ENCODE measurements around the gene C9orf85. TPM values are rescaled to one million over a fixed set of nuclear protein-coding genes. Genes with fewer than 3 reads are reported as not detected.
A peak's percentile ranks its signal among the peaks of the same experiment; 100 is the strongest.

The C9orf85 gene
- total RNA-seq, 1 donor from 2014 or later, result 16.1 TPM

DNA sequence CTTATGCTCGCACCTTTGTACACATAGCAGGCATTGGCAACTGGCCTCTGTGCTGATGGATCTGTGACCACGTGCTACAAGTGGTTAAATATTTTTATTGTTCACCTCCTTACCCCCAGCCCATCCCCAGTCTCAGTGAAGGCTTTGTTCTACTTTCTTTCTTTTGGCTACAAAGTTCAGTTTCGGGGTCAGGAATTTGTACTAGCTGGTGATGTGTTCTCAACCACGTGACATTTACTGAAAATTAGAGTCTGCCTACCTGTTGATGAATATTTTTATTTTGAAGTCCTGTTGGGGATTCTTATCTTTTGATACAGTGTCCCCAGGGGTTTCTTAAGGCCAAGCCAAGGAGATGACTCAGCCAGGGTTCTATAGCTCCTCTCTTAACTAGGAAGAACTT, 101.2 kb downstream of the C9orf85 start:
- Mint-ChIP-seq H3K9me3 (ENCODE audit: low read depth) (peaks cover 2% of the 10 kb centered on the region), H3K4me3 (ENCODE audit: low read depth) (no peak overlapping the region), H3K27ac (peak overlapping the region; percentile 35), H3K27me3 (no peaks in the 10 kb centered on the region), H3K4me1 (ENCODE audit: low read depth) (peaks cover 2% of the 10 kb centered on the region), H3K36me3 (ENCODE audit: insufficient read depth) (no peaks in the 10 kb centered on the region)
- DNase-seq (ENCODE audit: low spot score, unreplicated experiment), result no peak
- TF ChIP-seq, protein P1, sequence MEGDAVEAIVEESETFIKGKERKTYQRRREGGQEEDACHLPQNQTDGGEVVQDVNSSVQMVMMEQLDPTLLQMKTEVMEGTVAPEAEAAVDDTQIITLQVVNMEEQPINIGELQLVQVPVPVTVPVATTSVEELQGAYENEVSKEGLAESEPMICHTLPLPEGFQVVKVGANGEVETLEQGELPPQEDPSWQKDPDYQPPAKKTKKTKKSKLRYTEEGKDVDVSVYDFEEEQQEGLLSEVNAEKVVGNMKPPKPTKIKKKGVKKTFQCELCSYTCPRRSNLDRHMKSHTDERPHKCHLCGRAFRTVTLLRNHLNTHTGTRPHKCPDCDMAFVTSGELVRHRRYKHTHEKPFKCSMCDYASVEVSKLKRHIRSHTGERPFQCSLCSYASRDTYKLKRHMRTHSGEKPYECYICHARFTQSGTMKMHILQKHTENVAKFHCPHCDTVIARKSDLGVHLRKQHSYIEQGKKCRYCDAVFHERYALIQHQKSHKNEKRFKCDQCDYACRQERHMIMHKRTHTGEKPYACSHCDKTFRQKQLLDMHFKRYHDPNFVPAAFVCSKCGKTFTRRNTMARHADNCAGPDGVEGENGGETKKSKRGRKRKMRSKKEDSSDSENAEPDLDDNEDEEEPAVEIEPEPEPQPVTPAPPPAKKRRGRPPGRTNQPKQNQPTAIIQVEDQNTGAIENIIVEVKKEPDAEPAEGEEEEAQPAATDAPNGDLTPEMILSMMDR (IDR thresholded peaks at IDR 0.05; ENCODE audit: unreplicated experiment), result no peak

DNA sequence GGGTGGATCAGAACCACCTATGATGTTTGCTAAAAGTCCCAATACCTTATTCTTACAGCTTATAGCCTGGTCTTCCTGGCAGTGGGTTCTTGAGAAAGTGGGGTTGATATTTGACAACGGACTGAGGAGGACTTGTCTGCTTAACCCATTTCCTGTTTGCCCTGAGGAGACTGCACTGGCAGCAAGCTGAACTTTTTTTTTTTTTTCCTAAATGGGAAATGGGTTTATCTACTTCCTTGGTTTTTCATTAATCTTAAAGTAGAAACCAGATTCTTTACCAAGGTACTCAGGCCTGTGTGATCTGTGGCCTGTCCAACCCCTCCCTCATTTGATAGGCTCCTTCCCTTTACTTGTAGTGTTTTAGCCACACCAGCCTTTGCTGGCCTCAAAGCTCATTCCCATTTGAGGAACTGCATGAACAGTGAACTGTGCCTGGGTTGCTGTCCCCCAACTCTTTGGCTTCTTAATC, 101.9 kb downstream of the C9orf85 start:
- Mint-ChIP-seq H3K4me1 (ENCODE audit: low read depth) (peaks cover 2% of the 10 kb centered on the region), H3K4me3 (ENCODE audit: low read depth) (no peak overlapping the region), H3K9me3 (ENCODE audit: low read depth) (peaks cover 2% of the 10 kb centered on the region), H3K36me3 (ENCODE audit: insufficient read depth) (no peaks in the 10 kb centered on the region), H3K27me3 (no peaks in the 10 kb centered on the region), H3K27ac (no peak overlapping the region)
- no peak for DNase-seq (ENCODE audit: low spot score, unreplicated experiment)
- TF ChIP-seq, protein P1 (IDR thresholded peaks at IDR 0.05; ENCODE audit: unreplicated experiment), result no peak

DNA sequence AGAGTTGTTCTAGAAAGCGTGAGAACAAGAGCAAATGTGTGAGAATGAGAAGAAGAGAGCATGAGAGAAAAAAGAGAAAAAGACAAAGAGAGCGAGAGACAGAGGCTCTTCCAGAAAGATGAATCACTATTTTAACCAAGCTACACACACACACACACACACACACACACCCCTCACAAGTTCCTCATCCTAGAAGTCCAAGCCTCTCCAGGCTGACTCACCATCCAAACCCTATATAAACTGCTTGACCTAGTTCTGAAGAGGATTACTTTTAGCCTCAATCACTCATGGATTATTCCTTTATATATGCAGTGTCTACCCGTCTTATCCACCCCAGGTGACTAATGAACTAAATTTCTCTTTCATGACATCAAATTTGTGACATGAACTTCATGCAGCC, 111.4 kb downstream of the C9orf85 start:
- Mint-ChIP-seq H3K4me1 (ENCODE audit: low read depth) (no peaks in the 10 kb centered on the region), H3K27ac (no peak overlapping the region), H3K4me3 (ENCODE audit: low read depth) (no peak overlapping the region), H3K36me3 (ENCODE audit: insufficient read depth) (no peaks in the 10 kb centered on the region), H3K27me3 (no peaks in the 10 kb centered on the region), H3K9me3 (ENCODE audit: low read depth) (no peaks in the 10 kb centered on the region)
- no peak for DNase-seq (ENCODE audit: low spot score, unreplicated experiment)
- TF ChIP-seq, protein P1 (IDR thresholded peaks at IDR 0.05; ENCODE audit: unreplicated experiment), result no peak

Other genes starting within 250 kb of the C9orf85 start
- gene CEMIP2, start 143.1 kb upstream of the C9orf85 start, total RNA-seq, result 56.7 and 65.1 TPM in 2 replicates
- 38.3 TPM in 2 replicates for gene ABHD17B, start 446 bp upstream of the C9orf85 start, total RNA-seq
- gene C9orf57, start 149.0 kb downstream of the C9orf85 start, total RNA-seq, result not detected in 2 replicates
- gene GDA, start 237.8 kb downstream of the C9orf85 start, total RNA-seq, result 5.5 and 5.8 TPM in 2 replicates

Measured in progenitor cell of endocrine pancreas (in vitro differentiated cells).